SW480 (cell line): ENCODE results near the gene PHYHIPL.

Experiments used
- DNase-seq: peaks from one replicate; pipeline ENCODE4 v3.0.0-alpha.2; 2016; ENCODE audit warnings: low spot score

PHYHIPL gene

GRCh38 chr10:59257224-59257623 is 80.8 kb downstream of the PHYHIPL start:
- DNase-seq: no peak

GRCh38 chr10:59258890-59259289 is 82.4 kb downstream of the PHYHIPL start:
- no peak for DNase-seq

- no peak for DNase-seq
Measured at GRCh38 chr10:59265141-59265540, 88.7 kb downstream of the PHYHIPL start.

- no peak for DNase-seq
Measured at GRCh38 chr10:59266321-59266720, 89.9 kb downstream of the PHYHIPL start.

- DNase-seq: no peak
Measured at GRCh38 chr10:59268460-59268859, 92.0 kb downstream of the PHYHIPL start.

- no peak for DNase-seq
Measured at GRCh38 chr10:59269651-59270050, 93.2 kb downstream of the PHYHIPL start.

GRCh38 chr10:59270492-59270891 is 94.0 kb downstream of the PHYHIPL start:
- no peak for DNase-seq

- DNase-seq: no peak
Measured at GRCh38 chr10:59271160-59271559, 94.7 kb downstream of the PHYHIPL start.

- DNase-seq: no peak
Measured at GRCh38 chr10:59272061-59272460, 95.6 kb downstream of the PHYHIPL start.

GRCh38 chr10:59273445-59273844 is 97.0 kb downstream of the PHYHIPL start:
- DNase-seq: no peak

- DNase-seq: no peak
Measured at GRCh38 chr10:59276133-59276532, 99.7 kb downstream of the PHYHIPL start.

GRCh38 chr10:59276919-59277318 is 100.5 kb downstream of the PHYHIPL start:
- DNase-seq: no peak

- DNase-seq: no peak
Measured at GRCh38 chr10:59279476-59279875, 103.0 kb downstream of the PHYHIPL start.

- DNase-seq: no peak
Measured at GRCh38 chr10:59279991-59280505, 103.6 kb downstream of the PHYHIPL start.

- no peak for DNase-seq
Measured at GRCh38 chr10:59281861-59282260, 105.4 kb downstream of the PHYHIPL start.

GRCh38 chr10:59283456-59284091 is 107.1 kb downstream of the PHYHIPL start:
- DNase-seq: no peak

- DNase-seq: no peak
Measured at GRCh38 chr10:59284118-59284975, 107.9 kb downstream of the PHYHIPL start.

GRCh38 chr10:59285073-59285472 is 108.6 kb downstream of the PHYHIPL start:
- no peak for DNase-seq

- no peak for DNase-seq
Measured at GRCh38 chr10:59285848-59286247, 109.4 kb downstream of the PHYHIPL start.

- DNase-seq: no peak
Measured at GRCh38 chr10:59287587-59288255, 111.3 kb downstream of the PHYHIPL start.

- DNase-seq: no peak
Measured at GRCh38 chr10:59289853-59290252, 113.4 kb downstream of the PHYHIPL start.

- peak; percentile 4 for DNase-seq
Measured at GRCh38 chr10:59290448-59290847, 114.0 kb downstream of the PHYHIPL start.
